Ammon's horn (tissue), 1 donor: ENCODE results near the gene OR1D2.
A peak's percentile ranks its signal among the peaks of the same experiment; 100 is the strongest.
"Not testable (repeated sequence)": the region's sequence is repeated elsewhere in the genome, so short reads cannot be mapped to it uniquely, and the experiment has no call there.

Source experiments
- DNase-seq: peaks from one replicate; pipeline ENCODE4 v3.0.0-alpha.2; 2016; ENCODE audit warnings: low spot score

The OR1D2 gene

DNA sequence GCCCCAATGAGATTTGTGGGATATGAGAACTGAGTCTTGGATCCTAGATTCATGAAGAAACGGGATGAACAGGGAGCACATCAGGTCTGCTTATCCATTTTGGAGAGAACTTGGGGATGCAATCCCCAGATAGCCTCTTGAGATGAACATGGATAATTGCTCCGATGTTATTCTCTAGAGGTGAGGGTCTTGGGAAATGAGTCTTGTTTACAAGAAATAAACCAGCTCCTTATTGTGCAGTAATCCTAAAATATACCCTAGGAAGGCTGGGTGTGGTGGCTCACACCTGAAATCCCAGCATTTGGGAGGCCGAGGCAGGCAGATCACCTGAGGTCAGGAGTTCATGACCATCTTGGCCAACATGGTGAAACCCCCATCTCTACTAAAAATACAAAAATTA is at the start of gene OR1D2:
Gene OR1D2 (minus strand): TSS at position 101 of the 400 bp plus-strand sequence. CDS start 11,426 bp downstream, outside the sequence.
- no peak for DNase-seq

DNA sequence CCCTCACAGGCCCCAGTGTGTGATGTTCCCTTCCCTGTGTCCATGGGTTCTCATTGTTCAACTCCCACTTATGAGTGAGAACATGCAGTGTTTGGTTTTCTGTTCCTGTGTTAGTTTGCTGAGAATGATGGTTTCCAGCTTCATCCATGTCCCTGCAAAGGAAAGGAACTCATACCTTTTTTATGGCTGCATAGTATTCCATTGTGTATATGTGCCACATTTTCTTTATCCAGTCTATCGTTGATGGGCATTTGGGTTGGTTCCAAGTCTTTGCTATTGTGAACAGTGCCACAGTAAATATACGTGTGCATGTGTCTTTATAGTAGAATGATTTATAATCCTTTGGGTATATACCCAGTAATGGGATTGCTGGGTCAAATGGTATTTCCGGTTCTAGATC is 33.3 kb upstream of the OR1D2 start:
- not testable (repeated sequence) for DNase-seq

DNA sequence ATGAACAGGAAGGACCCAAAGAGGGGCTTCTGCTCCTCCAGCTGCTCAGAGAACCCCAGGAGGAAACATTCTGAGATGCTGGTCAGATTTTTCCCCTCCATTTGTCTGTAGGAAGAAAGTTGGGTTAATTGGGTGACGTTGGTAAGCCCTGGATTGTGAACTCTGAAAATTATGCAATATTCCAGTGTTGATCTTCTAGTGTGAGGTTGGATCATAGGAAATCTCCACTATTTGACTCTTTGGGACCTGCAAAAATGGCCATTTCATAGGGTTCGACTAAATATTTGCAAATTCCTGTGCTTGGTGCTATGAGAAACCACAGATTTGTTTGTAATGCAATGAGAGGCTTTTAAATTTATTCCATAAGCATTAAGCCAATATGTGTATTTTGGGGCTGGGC is 23.2 kb upstream of the OR1D2 start, which contains the start of gene OR1G1:
Gene OR1G1 (minus strand): TSS at position 101 of the 400 bp plus-strand sequence. CDS start 0 bp downstream, at position 101.
- DNase-seq: no peak

GRCh38 chr17:3073850-3074249 is 30.4 kb downstream of the OR1D2 start:
- DNase-seq: not testable (repeated sequence)

- DNase-seq: peak; percentile 43
Observed at GRCh38 chr17:3065192-3065591, 39.0 kb downstream of the OR1D2 start.

- DNase-seq: not testable (repeated sequence)
Observed at GRCh38 chr17:3063507-3063906, 40.7 kb downstream of the OR1D2 start, which contains the start of gene OR1D5. Gene OR1D5 (minus strand): TSS chr17:3063607. CDS start chr17:3063607, 0 bp downstream.

DNA sequence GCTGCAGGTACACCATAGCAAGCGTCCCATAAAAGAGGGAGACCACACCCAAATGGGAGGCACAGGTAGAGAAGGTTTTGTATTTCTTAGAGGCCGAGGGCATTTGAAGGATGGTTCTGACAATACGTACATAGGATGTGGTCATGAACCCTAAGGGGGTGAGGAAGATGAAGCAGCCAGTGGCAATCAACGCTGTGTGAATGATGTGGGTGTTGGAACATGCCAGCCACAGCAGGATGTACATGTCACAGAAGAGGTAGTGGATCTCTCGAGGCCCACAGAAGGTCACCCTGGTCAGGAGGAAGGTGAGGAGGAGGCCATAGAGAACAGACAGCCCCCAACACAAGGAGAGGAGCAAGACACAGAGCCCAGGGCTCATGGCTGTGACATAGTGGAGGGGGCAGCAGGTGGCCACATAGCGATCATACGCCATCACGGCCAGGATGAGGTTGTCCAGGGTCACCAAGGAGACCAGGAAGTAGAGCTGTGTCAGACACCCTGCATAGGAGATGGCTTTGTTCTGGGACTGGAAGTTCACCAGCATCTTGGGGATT is 41.3 kb downstream of the OR1D2 start:
- not testable (repeated sequence) for DNase-seq

DNA sequence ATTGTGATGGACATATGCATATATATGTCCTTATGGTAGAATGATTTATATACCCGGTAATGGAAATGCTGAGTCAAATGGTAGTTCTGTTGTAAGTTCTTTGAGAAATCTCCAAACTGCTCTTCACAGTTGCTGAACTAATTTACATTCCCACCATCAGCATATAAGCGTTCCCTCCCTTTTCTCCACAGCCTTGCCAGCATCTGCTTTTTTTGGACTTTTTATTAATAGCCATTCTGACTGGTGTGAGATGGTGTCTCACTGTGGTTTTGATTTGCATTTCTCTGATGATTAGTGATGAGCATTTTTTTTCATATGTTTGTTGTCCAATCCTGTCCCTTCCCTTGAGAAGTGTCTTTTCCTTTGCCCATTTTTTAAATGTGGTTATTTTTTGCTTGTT is 49.4 kb downstream of the OR1D2 start:
- not testable (repeated sequence) for DNase-seq

DNA sequence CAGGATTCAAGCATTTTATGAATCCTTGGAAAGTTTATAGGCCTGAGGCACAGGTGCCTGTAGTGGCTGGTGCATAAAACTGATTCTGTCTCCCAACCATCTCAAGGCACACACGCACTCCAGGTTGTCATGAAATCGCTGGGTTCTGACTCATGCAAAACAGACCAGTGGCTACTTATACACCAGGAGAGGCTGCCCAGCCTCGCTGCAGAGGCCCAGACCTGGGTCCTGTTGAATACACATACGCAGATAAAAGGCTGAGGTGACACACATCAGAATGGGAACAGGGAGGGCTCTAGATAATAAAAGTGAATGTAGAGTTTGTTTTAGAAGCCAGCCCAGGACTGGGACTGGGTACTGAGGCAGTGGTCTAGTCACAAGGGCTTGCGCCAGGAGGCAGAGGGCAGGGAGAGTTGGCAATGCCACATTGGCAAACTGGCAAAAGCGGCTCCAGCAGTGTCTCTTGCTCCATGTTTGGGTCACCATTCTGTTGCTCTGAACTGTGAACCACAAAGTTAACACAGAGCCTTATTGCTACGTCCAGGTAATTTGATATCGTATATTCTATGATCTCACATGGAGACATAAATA is 54.4 kb downstream of the OR1D2 start:
- DNase-seq: no peak

DNA sequence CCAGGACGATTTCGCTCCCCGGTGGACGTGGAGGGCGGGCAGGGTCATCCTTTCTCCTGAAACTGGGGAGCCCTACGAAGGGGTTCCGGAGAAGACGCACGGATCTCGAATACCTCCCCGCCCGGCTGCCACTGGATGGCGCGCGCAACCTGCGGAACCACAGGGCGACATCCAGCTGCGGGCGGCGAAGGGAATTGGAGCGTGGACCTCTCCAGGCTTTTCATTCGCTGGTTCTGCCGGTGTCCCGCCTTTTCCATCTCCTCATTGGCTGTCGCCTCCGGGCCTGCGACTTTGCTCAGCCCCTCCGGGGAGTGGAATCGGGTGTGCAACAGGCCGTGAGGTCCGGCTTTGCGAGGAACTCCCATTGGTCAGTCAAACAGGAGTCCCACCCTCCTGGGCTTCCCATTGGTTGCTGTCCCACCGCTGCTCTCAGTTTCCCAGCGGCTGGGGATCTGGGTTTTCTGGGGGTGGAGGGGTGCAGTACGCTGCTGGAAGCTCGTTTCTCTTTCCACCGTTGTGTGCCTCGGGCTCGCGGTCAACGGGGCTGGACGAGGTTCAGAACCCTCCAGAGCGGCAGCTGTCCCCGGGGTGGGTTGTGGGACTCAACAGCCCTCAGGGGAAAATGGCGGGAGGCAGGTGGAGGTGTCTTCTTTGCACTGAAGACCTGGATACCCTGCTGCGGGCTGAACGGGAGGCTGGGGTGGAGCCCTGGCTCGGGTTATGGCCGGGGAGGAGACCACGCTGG is 55.3 kb downstream of the OR1D2 start:
- peak; percentile 100 for DNase-seq

DNA sequence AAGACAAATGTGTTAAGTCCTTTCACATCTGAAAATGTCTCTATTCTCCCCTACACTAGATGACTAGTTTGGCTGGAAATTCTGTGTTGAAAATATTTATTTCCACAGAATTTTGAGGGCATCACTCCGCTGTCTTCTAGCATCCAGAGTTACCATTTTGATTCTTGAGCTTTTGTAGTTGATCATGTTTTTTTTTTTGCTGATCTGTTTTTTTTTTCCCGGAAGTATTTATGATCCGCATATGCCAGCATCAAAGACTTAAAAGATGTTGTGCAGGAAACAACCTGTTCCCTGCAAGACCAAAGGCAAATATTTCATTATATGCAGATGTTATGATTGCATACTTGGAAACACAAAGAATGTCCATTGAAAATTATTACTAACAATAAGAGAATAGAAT is 57.5 kb downstream of the OR1D2 start:
- no peak for DNase-seq

- no peak for DNase-seq
Observed at GRCh38 chr17:3043737-3044365, 60.4 kb downstream of the OR1D2 start.

GRCh38 chr17:3040882-3041281 is 63.3 kb downstream of the OR1D2 start:
- DNase-seq: no peak

GRCh38 chr17:3039736-3040135 is 64.5 kb downstream of the OR1D2 start:
- peak; percentile 23 for DNase-seq

DNA sequence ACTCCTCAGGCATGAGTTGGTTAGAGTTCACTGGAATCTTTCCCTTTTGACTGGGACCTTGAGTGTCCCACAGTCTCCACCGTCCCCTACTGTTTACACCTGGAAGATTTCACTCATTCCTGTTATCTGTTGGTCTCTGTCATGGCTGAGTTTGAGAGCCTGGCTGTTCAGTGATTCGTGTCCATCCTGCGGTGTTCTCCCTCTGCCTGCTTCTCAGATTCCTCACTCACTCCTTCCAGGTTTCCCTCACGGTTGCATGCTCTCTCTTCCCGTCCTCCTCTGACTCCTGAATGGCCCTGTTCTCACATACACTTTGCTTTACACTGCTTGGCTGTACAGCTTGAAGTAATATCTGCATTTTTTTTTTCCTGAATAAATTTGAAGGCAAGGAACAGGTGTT is 65.3 kb downstream of the OR1D2 start:
- no peak for DNase-seq
